GM19395 (cell line): Measurements from ENCODE around the gene ANKRD39.
A peak's percentile ranks its signal among the peaks of the same experiment; 100 is the strongest.

Experiments used
- ATAC-seq: cut with Tn5 transposase; IDR thresholded peaks from one replicate; pipeline ENCODE4 v1.9.1; 2021; ENCODE audit warnings: mild to moderate bottlenecking, moderate library complexity; ENCODE audit not compliant: unreplicated experiment

ANKRD39 gene

GRCh38 chr2:96832408-96832753, 25.4 kb downstream of the ANKRD39 start:
- ATAC-seq = no peak

GRCh38 chr2:96831679-96832078, 26.1 kb downstream of the ANKRD39 start:
- ATAC-seq = no peak

- no peak for ATAC-seq
Measured at GRCh38 chr2:96830044-96830562, 27.7 kb downstream of the ANKRD39 start.

- no peak for ATAC-seq
Measured at GRCh38 chr2:96828874-96829273, 28.9 kb downstream of the ANKRD39 start.

- no peak for ATAC-seq
Measured at GRCh38 chr2:96828436-96828835, 29.4 kb downstream of the ANKRD39 start.

GRCh38 chr2:96826546-96827278, 31.1 kb downstream of the ANKRD39 start:
- no peak for ATAC-seq

GRCh38 chr2:96825057-96825456, 32.8 kb downstream of the ANKRD39 start:
- ATAC-seq = no peak

GRCh38 chr2:96824079-96824870, 33.5 kb downstream of the ANKRD39 start:
- no peak for ATAC-seq

- no peak for ATAC-seq
Measured at GRCh38 chr2:96823198-96823597, 34.6 kb downstream of the ANKRD39 start.

GRCh38 chr2:96822786-96823185, 35.0 kb downstream of the ANKRD39 start:
- no peak for ATAC-seq

- ATAC-seq = no peak
Measured at GRCh38 chr2:96821113-96821675, 36.6 kb downstream of the ANKRD39 start.

- no peak for ATAC-seq
Measured at GRCh38 chr2:96819876-96820511, 37.8 kb downstream of the ANKRD39 start.

- no peak for ATAC-seq
Measured at GRCh38 chr2:96819128-96819875, 38.5 kb downstream of the ANKRD39 start.

- no peak for ATAC-seq
Measured at GRCh38 chr2:96817882-96818281, 39.9 kb downstream of the ANKRD39 start.

- no peak for ATAC-seq
Measured at GRCh38 chr2:96816836-96817702, 40.7 kb downstream of the ANKRD39 start.

GRCh38 chr2:96816127-96816835, 41.5 kb downstream of the ANKRD39 start, which contains the start of gene CNNM3:
Gene CNNM3, plus strand, starts transcription at chr2:96816268. Its CDS starts 10 bp downstream, at chr2:96816278.
- peak; percentile 86 for ATAC-seq

- peak; percentile 34 for ATAC-seq
Measured at GRCh38 chr2:96815326-96816126, 42.3 kb downstream of the ANKRD39 start.

- ATAC-seq = no peak
Measured at GRCh38 chr2:96813656-96814055, 44.2 kb downstream of the ANKRD39 start.
